MM.1S (cell line): ENCODE data around the gene PRIMPOL.

Experiments
- CTCF ChIP-seq: fragments of 300-600 bp; sonication (generic); IDR thresholded peaks from 2 replicates; pipeline ENCODE4 v1.5.1; 2016; ENCODE audit warnings: antibody characterized with exemption, low read length, mixed read lengths
- EZH2 ChIP-seq: fragments of 300-600 bp; sonication (generic); optimal IDR thresholded peaks from 2 replicates; pipeline ENCODE3; 2017; ENCODE audit warnings: low read depth, mild to moderate bottlenecking, antibody characterized with exemption, low read length, mixed read lengths
- EZH2phosphoT487 ChIP-seq: fragments of 300-600 bp; sonication (generic); IDR thresholded peaks from 2 replicates; pipeline ENCODE4 v1.6.1; 2018; ENCODE audit warnings: antibody characterized with exemption, low read length

GRCh38 chr4:184668511-184669114 lies 19.1 kb downstream of the PRIMPOL start:
- no peak for TF ChIP-seq CTCF
- TF ChIP-seq EZH2 = no peak
- TF ChIP-seq EZH2phosphoT487 = no peak
